ENCODE data around the gene BASP1. TPM values are rescaled to one million over a fixed set of nuclear protein-coding genes. Genes with fewer than 3 reads are reported as not detected.

BASP1 gene
- total and polyA plus RNA-seq, 7 donors = 7.4 to 18.6 (median 11.1) TPM

- TF ChIP-seq CTCF (IDR thresholded peaks at IDR 0.05) (no peak), POLR2A (IDR thresholded peaks at IDR 0.05) (no peak), POLR2AphosphoS5 (IDR thresholded peaks at IDR 0.05) (no peak), EP300 (IDR thresholded peaks at IDR 0.05) (no peak)
- intact Hi-C loops (cut with DNase I) = no loop called here
- DNase-seq = no peak
- Histone ChIP-seq H3K4me3 (no peak overlapping the region), H3K36me3 (no peaks in the 10 kb centered on the region), H3K27ac (no peak overlapping the region), H3K4me1 (no peaks in the 10 kb centered on the region), H3K9me3 (no peaks in the 10 kb centered on the region), H3K27me3 (no peaks in the 10 kb centered on the region)
- WGBS, 2 donors = 85 to 89% methylated on average over 6 of the region's 6 CpGs
Observed at GRCh38 chr5:17233488-17233887, 16.1 kb downstream of the BASP1 start.

GRCh38 chr5:17234374-17234773, 16.9 kb downstream of the BASP1 start:
- TF ChIP-seq EP300 (IDR thresholded peaks at IDR 0.05) (no peak), POLR2AphosphoS5 (IDR thresholded peaks at IDR 0.05) (no peak), CTCF (IDR thresholded peaks at IDR 0.05) (no peak), POLR2A (IDR thresholded peaks at IDR 0.05) (no peak)
- no peaks in the 10 kb centered on the region for H3K36me3 ChIP-seq
- WGBS, 2 donors = 86 to 88% methylated on average over 5 of the region's 5 CpGs
- no peak for DNase-seq
- H3K27ac ChIP-seq = no peak overlapping the region
- no peaks in the 10 kb centered on the region for H3K4me1 ChIP-seq
- no peak overlapping the region for H3K4me3 ChIP-seq
- intact Hi-C loops (cut with DNase I) = no loop called here
- H3K27me3 ChIP-seq = no peaks in the 10 kb centered on the region
- no peaks in the 10 kb centered on the region for H3K9me3 ChIP-seq

- intact Hi-C loops (cut with DNase I) = no loop called here
- Histone ChIP-seq H3K27me3 (no peaks in the 10 kb centered on the region), H3K27ac (no peak overlapping the region), H3K36me3 (no peaks in the 10 kb centered on the region), H3K9me3 (no peaks in the 10 kb centered on the region), H3K4me3 (no peak overlapping the region), H3K4me1 (no peaks in the 10 kb centered on the region)
- WGBS, 2 donors = 96 to 98% methylated on average over 5 of the region's 5 CpGs
- TF ChIP-seq POLR2A (IDR thresholded peaks at IDR 0.05) (no peak), POLR2AphosphoS5 (IDR thresholded peaks at IDR 0.05) (no peak), EP300 (IDR thresholded peaks at IDR 0.05) (no peak)
- no peak for DNase-seq
Observed at GRCh38 chr5:17235731-17236330, 18.4 kb downstream of the BASP1 start.

- H3K36me3 ChIP-seq = no peaks in the 10 kb centered on the region
- intact Hi-C loops (cut with DNase I) = no loop called here
- H3K4me1 ChIP-seq = no peaks in the 10 kb centered on the region
- no peak overlapping the region for H3K4me3 ChIP-seq
- DNase-seq = no peak
- no peak for TF ChIP-seq POLR2AphosphoS5 (IDR thresholded peaks at IDR 0.05)
- no peak for TF ChIP-seq CTCF (IDR thresholded peaks at IDR 0.05)
- no peak for TF ChIP-seq POLR2A (IDR thresholded peaks at IDR 0.05)
- TF ChIP-seq EP300 (IDR thresholded peaks at IDR 0.05) = no peak
- H3K9me3 ChIP-seq = no peaks in the 10 kb centered on the region
- no peaks in the 10 kb centered on the region for H3K27me3 ChIP-seq
- WGBS, 2 donors = 69 to 74% methylated on average over 6 of the region's 6 CpGs
- no peak overlapping the region for H3K27ac ChIP-seq
Observed at GRCh38 chr5:17238521-17239041, 21.1 kb downstream of the BASP1 start.

GRCh38 chr5:17239953-17240352, 22.5 kb downstream of the BASP1 start:
- DNase-seq = no peak
- Histone ChIP-seq H3K4me1 (no peaks in the 10 kb centered on the region), H3K27ac (no peak overlapping the region), H3K27me3 (no peaks in the 10 kb centered on the region), H3K9me3 (no peaks in the 10 kb centered on the region), H3K36me3 (no peaks in the 10 kb centered on the region), H3K4me3 (no peak overlapping the region)
- no peak for TF ChIP-seq POLR2A (IDR thresholded peaks at IDR 0.05)
- TF ChIP-seq EP300 (IDR thresholded peaks at IDR 0.05) = no peak
- TF ChIP-seq POLR2AphosphoS5 (IDR thresholded peaks at IDR 0.05) = no peak
- TF ChIP-seq CTCF (IDR thresholded peaks at IDR 0.05) = no peak
- WGBS, 2 donors = 94 to 96% methylated on average over 6 of the region's 6 CpGs
- intact Hi-C loops (cut with DNase I) = no loop called here

Data from sigmoid colon (tissue), 7 donors.